RCC 7860 (cell line): Measurements from ENCODE around the gene MICU1.
"Not testable (repeated sequence)": the region's sequence is repeated elsewhere in the genome, so short reads cannot be mapped to it uniquely, and the experiment has no call there.

Source experiments
- DNase-seq: peaks from one replicate; pipeline ENCODE4 v3.0.0-alpha.2; 2015; ENCODE audit warnings: low spot score
- FAIRE-seq: peaks from 2 replicates; lab custom pipeline; 2012; peaks lifted over from hg19 to GRCh38; lab: Jason Lieb, UNC

MICU1 gene, protein sequence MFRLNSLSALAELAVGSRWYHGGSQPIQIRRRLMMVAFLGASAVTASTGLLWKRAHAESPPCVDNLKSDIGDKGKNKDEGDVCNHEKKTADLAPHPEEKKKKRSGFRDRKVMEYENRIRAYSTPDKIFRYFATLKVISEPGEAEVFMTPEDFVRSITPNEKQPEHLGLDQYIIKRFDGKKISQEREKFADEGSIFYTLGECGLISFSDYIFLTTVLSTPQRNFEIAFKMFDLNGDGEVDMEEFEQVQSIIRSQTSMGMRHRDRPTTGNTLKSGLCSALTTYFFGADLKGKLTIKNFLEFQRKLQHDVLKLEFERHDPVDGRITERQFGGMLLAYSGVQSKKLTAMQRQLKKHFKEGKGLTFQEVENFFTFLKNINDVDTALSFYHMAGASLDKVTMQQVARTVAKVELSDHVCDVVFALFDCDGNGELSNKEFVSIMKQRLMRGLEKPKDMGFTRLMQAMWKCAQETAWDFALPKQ

DNA sequence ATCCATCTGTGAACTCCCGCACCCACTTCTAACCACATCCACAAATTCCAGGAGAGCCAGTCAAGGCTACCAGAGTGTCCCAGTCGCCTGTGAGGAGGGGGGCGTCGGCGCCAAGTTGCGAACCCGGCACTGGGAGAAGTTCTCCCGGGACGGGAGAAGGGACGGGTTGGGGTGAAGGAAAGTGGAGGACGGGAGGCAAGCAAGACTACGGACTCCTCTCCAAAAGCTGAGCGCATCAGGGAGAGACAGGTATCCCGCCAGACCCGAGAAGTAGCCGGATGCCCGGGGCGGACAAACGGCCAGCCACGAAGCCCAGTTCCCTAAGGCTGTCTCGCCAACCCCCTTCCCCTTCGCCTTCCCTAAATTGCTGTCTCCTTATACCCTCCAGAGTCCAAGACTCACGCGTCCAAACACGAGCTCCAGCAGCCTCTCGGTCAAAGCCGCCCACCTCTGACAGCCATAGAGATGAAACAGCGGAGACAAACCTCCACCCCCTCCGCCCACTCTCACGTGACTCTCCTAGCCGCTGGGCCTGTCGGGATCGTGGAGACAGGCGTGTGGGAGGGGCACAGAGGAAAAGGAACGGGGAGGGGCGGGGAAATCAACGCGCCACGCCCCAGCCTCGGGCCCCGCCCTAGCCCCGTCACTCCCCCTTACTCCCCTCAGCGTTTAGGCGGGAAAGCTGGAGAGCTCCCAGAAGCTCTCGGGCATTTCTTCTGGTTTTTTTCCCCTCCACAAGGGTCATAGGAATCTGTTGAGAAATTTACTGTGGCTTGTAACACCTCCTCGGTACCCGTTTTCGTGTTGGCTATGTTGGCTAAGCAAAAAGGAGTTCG lies at the start of gene MICU1:
TSS of gene MICU1 (minus strand) at position 472 of the 836 bp plus-strand sequence. CDS start 59,286 bp downstream, outside the sequence.
- FAIRE-seq (peak; percentile 91), DNase-seq (peak; percentile 89)

DNA sequence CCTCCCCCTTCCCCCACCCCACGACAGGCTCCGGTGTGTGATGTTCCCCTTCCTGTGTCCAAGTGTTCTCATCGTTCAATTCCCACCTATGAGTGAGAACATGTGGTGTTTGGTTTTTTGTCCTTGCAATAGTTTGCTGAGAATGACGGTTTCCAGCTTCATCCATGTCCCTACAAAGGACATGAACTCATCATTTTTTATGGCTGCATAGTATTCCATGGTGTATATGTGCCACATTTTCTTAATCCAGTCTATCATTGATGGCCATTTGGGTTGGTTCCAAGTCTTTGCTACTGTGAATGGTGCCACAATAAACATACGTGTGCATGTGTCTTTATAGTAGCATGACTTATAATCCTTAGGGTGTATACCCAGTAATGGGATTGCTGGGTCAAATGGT lies 48.3 kb upstream of the MICU1 start:
- FAIRE-seq, DNase-seq: not testable (repeated sequence)

DNA sequence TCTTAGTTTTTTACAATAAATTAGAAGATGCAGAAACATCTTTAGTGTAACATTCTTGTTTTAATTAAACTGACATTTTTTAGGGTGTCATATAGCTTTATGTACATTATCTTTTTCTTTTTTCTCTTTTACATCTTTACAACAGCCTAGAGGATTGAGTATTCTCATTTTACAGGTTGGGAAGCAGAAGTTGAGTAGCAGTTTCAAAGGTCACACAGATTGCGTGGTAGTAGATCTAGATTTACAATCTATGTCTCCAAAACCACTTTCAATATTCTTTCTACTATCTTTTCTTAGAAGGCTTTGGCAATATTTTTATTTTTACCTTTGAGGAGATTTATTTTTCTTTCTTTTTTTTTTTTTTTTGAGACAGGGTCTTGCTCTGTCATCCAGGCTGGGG lies 47.4 kb upstream of the MICU1 start:
- FAIRE-seq (no peak), DNase-seq (no peak)

DNA sequence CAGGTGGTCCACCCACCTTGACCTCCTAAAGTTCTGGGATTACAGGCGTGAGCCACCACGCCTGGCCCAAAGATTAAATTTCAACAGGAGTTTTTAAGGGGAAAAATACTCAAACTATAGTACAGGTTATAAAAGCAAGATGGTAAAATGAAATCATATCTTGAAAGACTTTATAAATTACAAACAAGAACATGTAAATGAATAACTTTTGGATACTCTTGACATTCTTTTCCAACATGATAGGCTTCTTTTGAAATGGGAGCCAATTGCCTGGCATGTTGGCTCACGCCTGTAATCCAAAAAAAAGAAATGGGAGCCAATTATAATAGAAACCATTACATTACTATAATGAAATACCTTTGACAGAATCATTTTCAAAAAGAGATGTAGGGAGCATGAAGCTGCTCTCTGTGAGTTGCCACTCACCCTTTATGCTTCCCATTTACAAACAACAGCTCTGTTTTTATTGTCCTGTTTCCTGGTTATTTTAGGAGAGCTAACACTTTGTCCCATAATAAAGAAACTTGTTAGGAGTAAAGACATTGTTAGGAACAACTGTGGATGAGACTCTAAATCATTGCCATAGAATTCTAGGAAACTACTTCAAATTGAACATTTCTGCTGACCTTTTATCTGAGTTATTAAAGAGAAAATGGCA lies 41.5 kb upstream of the MICU1 start:
- DNase-seq (no peak), FAIRE-seq (no peak)

DNA sequence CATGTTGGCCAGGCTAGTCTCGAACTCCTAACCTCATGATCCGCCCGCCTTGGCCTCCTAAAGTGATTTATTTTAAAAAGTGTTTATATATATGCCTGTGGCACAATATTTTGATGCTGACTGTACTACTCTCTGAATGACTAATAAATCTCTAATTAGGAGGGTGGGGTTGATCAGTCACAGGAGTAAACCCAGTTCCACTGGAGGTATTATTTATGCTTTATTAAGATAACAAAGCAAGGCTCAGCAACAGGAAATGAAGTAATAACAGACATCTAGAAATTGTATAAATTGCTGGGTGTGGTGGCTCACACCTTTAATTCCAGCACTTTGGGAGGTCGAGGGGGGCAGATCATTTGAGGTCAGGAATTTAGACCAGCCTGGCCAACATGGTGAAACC lies 40.0 kb upstream of the MICU1 start:
- DNase-seq (peak; percentile 8), FAIRE-seq (no peak)

DNA sequence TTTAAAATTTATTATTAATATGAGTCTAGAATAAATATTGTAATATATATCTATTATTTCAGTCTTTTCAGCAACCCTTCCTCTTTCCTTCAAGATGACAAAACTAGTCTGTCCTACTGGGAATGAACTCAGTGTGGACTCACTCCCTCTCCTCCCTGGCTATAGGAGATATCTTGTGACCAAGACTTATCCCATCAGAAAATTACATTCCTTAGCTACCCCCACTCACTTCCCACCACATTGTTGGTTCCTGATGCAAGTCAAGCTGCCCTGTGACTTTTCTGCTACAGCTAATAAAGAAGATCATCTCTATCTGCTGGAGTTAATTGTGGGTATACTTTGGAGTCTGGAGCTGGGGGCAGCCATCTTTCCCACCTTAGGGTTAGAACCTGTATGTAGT lies 38.1 kb upstream of the MICU1 start:
- FAIRE-seq = no peak
- peak; percentile 31 for DNase-seq

DNA sequence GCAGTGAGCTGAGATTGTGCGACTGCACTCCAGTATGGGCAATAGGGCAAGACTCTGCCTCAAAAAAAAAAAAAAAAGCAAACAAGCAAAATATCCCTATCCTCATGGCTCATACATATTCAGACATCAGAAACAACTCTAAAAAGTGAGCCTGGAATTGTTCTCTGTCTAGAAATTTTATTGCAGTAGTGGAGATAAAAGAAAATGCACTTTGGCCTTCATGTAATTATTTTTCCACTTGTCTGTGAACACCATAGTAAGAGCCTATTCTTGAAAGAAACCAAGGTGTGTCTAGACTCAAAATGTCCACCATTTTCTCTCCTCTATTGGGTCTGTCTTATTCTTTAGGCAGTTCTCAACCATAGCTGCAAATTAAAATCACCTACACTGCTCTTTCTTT lies 35.6 kb upstream of the MICU1 start:
- FAIRE-seq (no peak), DNase-seq (no peak)

DNA sequence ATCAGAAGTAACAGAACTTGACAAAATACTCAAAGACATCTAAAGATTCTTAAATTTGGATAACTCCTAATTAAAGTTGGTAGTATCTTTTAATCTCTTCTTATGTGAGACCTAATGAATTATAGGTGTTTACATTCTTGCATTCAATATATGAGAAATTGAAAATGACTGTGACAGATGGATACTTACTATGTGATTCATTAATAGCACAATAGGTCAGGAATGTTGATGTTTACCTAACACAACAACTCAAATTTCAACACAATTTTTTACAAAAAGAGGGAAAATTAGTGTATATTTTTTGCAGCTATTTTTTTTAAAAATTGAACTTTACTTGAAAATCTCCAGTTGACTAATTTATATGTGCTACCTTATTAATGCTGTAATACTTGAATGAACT lies 34.3 kb upstream of the MICU1 start:
- FAIRE-seq = no peak
- DNase-seq = no peak

DNA sequence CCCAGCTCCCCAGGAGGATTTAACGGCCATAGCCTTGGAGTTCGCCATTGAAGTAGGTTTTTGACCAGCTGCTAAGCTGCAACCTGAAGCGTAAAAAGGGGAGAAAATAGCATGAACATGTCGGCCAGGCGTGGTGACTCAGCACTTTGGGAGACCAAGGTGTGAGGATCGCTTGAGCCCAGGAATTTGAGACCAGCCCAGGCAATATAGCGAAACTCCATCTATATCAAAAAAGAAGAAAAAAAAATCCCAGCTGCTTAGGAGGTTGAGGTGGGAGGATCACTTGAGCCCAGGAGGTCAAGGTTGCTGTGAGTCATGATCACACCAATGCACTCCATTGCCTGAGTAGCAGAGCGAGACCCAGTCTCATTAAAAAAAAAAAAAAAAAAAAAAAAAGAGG lies 33.8 kb upstream of the MICU1 start:
- peak; percentile 97 for FAIRE-seq
- DNase-seq = peak; percentile 81

DNA sequence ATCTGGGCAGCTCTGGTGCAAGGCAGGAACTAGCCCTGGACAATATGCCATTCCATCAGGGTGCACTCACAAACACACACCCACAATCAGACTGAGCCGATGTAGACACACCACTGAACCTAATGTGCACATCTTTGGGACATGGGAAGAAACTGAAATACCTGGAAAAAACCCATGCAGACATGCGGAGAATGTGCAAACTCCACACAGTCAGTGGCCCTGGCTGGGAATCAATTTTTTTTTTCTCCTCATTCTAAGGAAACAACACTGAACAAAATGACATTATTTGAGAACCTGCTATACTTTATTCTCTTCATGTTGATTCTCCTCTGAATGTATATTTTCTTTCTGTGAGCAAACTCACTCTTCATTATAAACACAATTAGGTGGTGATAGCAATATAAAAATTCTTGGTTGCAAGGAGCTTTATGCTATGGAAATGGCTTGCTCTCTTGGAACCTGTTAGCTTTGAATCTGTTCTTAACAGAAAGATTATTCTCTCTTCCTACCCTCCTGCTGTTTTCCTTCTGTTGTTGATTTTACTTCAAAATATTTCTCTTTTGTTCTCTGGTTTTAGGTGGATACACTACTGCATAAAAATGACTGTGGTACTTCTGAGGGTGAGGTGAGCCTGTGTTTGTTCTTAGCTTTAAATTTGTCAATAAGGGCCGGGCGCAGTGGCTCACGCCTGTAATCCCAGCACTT lies 33.0 kb upstream of the MICU1 start:
- DNase-seq = no peak
- no peak for FAIRE-seq

DNA sequence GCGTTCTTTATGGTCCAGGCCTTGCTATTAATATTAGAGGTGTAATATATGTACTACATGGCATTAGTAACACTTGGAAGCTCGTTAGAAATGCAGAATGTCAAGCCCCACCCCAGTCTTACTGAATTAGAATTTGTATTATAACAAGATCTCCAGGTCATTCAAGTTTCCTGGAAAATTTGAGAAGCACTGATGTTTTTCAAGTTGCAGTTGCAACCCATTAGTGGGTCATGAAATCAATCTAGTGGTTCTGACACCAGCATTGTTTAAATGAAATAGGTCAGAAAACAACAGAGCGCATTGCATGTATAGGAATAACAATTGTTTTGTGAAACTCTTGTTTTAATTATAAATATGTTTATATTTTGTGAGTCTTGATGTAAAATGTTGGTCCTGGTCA lies 28.8 kb upstream of the MICU1 start:
- FAIRE-seq = no peak
- DNase-seq = no peak

DNA sequence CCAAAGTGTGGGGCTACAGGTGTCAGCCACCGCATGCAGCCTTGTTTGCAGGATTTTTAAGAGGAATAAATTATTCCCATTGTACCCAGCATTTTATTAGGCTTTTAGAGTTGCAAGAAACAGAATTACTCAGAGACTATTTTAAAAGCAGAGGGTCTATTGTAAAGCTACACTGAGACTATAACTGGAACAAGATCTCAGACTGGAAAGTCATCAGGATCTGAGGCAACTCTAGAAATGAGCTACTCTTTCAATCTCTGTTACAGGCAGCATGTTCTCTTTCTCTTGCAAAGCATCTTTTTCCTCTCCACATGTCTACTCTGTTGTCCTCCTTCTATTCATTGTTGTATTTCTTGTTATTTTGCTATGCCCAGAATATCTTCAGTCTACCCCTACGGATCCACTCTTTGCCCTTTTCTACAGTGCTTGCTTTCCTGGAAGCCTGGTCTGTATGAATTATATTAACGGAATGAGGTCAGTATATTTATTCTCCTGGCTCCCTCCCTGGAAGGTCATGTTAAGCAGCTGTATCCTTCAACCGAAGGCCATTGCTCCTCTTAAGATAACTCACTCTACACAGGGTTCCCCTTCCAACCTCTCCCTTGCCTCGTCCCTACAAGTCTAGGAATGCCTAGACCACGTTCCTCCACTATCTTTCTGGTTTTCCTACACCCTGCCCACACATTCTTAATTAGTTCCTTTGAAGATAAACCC lies 27.7 kb upstream of the MICU1 start:
- DNase-seq (no peak), FAIRE-seq (no peak)

DNA sequence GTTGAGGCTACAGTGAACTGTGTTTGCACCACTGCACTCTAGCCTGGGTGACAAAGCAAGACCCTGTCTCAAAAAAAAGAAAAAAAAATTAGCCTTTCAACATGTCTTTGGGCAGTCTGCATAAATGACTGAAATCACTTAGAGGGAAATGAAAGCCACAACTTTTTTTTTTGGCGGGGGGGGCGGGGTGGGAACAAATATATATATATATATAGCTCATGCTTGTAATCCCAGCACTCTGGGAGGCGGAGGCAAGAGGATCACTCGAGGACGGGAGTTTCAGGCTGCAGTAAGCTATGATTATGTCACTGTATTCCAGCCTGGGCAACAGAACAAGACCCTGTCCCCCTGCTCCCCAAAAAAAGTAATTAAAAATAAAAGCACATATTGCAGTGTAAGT lies 23.4 kb upstream of the MICU1 start:
- DNase-seq (no peak), FAIRE-seq (no peak)

DNA sequence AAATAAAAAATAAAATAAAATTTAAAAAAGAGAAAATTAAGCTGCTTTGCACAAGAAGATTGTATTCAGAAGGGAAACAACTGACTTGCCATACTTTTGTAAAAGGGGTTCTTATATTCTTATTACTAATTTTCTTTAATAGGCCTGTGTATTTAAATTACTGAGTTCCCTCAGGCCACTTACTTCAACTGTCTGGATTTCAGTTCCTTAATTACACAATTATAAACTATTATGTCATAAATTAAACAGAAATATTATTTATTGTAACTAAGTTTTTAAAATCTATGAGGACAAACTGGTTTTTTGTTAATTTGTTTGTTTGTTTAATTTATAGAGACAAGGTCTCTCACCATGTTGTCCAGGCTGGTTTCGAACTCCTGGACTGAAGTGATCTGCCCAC lies 22.4 kb upstream of the MICU1 start:
- no peak for DNase-seq
- no peak for FAIRE-seq

DNA sequence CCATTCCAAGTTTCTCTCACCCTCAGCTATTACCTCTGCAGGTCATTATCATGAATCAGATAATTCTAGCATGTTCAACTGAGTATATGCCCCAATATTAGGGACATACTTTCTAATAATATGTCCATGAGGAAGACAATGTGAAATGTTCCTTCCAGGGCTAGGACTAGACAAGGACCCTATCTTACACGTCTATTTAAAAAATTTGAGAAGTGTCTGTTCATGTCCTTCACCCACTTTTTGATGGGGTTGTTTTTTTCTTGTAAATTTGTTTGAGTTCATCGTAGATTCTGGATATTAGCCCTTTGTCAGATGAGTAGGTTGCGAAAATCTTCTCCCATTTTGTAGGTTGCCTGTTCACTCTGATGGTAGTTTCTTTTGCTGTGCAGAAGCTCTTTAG lies 21.1 kb upstream of the MICU1 start:
- not testable (repeated sequence) for DNase-seq, FAIRE-seq

DNA sequence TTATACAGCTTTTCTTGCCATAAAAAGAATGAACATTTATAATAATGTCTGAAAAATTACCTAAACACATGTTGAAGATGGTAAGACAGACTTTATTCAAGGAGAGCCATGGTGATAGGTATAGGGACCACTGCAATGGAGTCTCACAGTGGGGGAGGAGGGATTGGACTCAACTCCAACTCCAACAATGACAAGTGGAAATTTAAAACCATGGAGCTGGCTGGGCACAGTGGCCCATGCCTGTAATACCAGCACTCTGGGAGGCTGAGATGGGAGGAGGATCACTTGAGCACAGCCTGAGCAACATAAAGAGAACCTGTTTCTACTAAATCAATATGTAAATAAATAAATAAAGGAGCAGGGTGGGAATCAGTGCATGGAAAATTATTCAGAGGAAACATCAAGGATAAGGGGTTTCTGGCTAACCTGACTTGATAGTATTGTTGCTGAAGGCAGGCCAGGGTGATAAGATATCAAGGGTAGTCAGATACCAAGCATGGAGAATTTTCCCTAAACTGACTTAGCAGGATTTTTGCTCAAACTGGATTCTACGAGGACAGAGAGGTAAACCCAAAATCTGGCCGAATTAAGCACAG lies 19.5 kb upstream of the MICU1 start:
- DNase-seq (no peak), FAIRE-seq (no peak)

DNA sequence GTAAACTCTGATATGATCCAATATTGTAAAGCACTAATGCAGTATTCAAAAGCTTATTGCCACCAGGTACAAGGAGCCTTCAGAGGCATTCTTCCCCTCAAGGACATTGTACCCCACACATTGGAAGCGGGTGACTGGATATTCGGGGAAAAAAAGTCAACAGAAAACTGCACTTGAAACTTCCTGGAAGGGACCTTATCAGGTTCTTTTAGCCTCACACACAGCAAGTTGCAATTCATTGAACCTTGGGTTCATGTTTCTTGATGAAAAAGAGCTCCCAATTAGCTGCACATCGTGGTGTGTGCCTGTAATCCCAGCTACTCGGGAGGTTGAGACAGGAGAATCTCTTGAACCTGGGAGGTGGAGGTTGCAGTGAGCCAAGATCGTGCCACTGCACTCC lies 16.4 kb upstream of the MICU1 start:
- no peak for DNase-seq
- no peak for FAIRE-seq

DNA sequence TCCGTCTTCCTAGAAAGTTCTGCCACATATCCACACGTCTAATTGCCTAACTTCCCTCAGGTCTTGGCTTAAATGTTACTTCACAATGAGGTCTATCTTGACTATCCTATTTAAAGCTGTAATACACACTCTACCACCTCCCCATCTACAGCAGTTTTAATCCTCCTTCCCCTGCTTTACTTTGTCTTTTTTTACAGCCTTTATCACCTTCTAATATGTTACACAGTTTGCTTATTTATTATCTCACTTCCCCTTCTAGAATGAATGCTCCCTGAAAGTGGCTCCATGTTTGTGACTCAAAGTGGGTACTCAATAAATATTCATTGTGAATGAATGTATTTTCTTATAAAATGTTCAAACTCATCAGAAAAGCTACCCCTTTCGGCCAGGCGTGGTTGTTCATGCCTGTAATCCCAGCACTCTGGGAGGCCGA lies 13.6 kb upstream of the MICU1 start:
- DNase-seq (no peak), FAIRE-seq (no peak)

DNA sequence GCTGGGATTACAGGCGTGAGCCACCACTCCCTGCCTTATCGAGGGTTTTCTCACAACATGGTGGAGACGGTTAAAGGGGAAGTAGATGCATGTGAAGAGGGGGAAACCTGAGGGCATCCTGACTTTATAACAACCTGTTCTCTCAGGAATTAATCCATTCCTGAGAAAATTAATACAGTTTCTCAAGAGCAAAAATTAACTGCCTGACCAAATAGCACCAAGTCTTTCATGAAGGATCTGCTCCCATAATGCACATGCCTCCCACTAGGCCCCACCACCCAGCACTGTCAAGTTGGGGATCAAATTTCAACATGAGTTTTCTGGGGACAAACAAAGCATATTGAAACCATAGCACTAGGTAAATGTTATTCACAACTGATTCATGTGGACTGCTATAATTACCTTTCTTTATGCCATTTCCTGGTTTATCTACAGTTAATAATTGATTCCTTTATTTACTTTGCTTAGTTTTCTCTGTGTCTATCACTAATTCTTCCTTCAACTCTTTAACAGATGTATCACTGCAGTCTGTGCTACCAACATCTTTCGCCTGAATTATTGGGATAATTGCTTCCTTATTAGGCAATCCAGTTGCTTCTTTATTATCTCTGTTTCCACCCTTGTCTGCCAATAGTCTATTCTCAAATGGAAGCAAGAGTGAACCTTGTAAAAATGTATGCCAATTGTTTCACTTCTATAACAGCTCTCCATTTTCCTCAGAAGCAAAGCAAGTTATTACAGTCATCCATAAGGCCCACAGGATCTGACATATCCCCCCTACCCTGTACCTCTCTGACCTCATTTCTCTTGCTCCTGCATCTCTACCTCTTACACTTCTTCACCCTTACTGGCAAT lies 12.9 kb upstream of the MICU1 start:
- FAIRE-seq = peak; percentile 40

More for the DNA sequence above, 12.9 kb upstream of the MICU1 start:
- DNase-seq = peak; percentile 67
